Measurements from ENCODE around the gene SLC22A5. TPM values are rescaled to one million over a fixed set of nuclear protein-coding genes. Genes with fewer than 3 reads are reported as not detected.

Gene SLC22A5
- total RNA-seq = 10 to 100 TPM in 2 of 3 donors, 1 to 10 TPM in 1; 6.6 to 31.5 (median 23.3) TPM

- Histone ChIP-seq H3K27ac (peak within 1 kb of the TSS; percentile 93 to 94), H3K9me3 (no peaks in the 10 kb centered on the region), H3K4me1 (peaks cover 2 to 8% of the 10 kb centered on the region in 2 donors), H3K4me3 (peak within 1 kb of the TSS; percentile 58 to 88 (median 71)), H3K27me3 (no peaks in the 10 kb centered on the region), H3K36me3 (no peaks in the 10 kb centered on the region)
- intact Hi-C loops (cut with DNase I; ENCODE audit: low total_unique reads) = no loop called here
- peak; percentile 64 to 72 for DNase-seq (ENCODE audit: low spot score in 2 of 2)
- no peak for TF ChIP-seq CTCF (IDR thresholded peaks at IDR 0.05)
- TF ChIP-seq POLR2AphosphoS5 (IDR thresholded peaks at IDR 0.05) = peak; percentile 14 to 68 (median 37)
Observed at GRCh38 chr5:132369474-132370180, at the start of gene SLC22A5. SLC22A5 (plus strand) TSS chr5:132369710; CDS start chr5:132369973, 263 bp downstream.

- H3K4me3 ChIP-seq = no peak overlapping the region
- no peaks in the 10 kb centered on the region for H3K9me3 ChIP-seq
- no peak for DNase-seq (ENCODE audit: low spot score in 2 of 2)
- no peaks in the 10 kb centered on the region for H3K4me1 ChIP-seq
- TF ChIP-seq POLR2AphosphoS5 (IDR thresholded peaks at IDR 0.05) = no peak
- H3K27me3 ChIP-seq = no peaks in the 10 kb centered on the region
- H3K36me3 ChIP-seq = no peaks in the 10 kb centered on the region
- intact Hi-C loops (cut with DNase I; ENCODE audit: low total_unique reads) = no loop called here
- no peak overlapping the region for H3K27ac ChIP-seq
Observed at GRCh38 chr5:132319975-132320374, 49.5 kb upstream of the SLC22A5 start.

GRCh38 chr5:132321109-132321721 is 48.3 kb upstream of the SLC22A5 start:
- intact Hi-C loops (cut with DNase I; ENCODE audit: low total_unique reads) = no loop called here
- Histone ChIP-seq H3K4me1 (no peaks in the 10 kb centered on the region), H3K9me3 (no peaks in the 10 kb centered on the region), H3K27ac (no peak overlapping the region), H3K27me3 (no peaks in the 10 kb centered on the region), H3K4me3 (no peak overlapping the region), H3K36me3 (no peaks in the 10 kb centered on the region)
- DNase-seq (ENCODE audit: low spot score in 2 of 2) = no peak
- TF ChIP-seq POLR2A (IDR thresholded peaks at IDR 0.05) (no peak), POLR2AphosphoS5 (IDR thresholded peaks at IDR 0.05) (no peak)

GRCh38 chr5:132322266-132322665 is 47.2 kb upstream of the SLC22A5 start:
- Histone ChIP-seq H3K4me3 (no peak overlapping the region), H3K4me1 (no peaks in the 10 kb centered on the region), H3K27ac (no peak overlapping the region), H3K36me3 (no peaks in the 10 kb centered on the region), H3K9me3 (no peaks in the 10 kb centered on the region), H3K27me3 (no peaks in the 10 kb centered on the region)
- intact Hi-C loops (cut with DNase I; ENCODE audit: low total_unique reads) = no loop called here
- TF ChIP-seq CTCF (IDR thresholded peaks at IDR 0.05) (no peak), POLR2A (IDR thresholded peaks at IDR 0.05) (no peak), POLR2AphosphoS5 (IDR thresholded peaks at IDR 0.05) (no peak)
- DNase-seq (ENCODE audit: low spot score in 2 of 2) = no peak

- H3K27ac ChIP-seq = no peak overlapping the region
- no peak for DNase-seq (ENCODE audit: low spot score in 2 of 2)
Observed at GRCh38 chr5:132323202-132323601, 46.3 kb upstream of the SLC22A5 start.

More at GRCh38 chr5:132323202-132323601, 46.3 kb upstream of the SLC22A5 start:
- intact Hi-C loops (cut with DNase I; ENCODE audit: low total_unique reads) = no loop called here
- H3K9me3 ChIP-seq = no peaks in the 10 kb centered on the region
- no peaks in the 10 kb centered on the region for H3K27me3 ChIP-seq
- no peaks in the 10 kb centered on the region for H3K36me3 ChIP-seq
- H3K4me1 ChIP-seq = no peaks in the 10 kb centered on the region
- TF ChIP-seq POLR2A (IDR thresholded peaks at IDR 0.05) (no peak), CTCF (IDR thresholded peaks at IDR 0.05) (no peak), POLR2AphosphoS5 (IDR thresholded peaks at IDR 0.05) (no peak)
- H3K4me3 ChIP-seq = no peak overlapping the region

Measured in breast epithelium (tissue), 4 donors.